ENCODE results near the gene TMEM17.

GRCh38 chr2:62550461-62550860, 44.5 kb upstream of the TMEM17 start:
- TF ChIP-seq ZFP3 (CRISPR knock-in tag; IDR thresholded peaks at IDR 0.05) = no peak
- TF ChIP-seq SNAI2 (CRISPR knock-in tag; IDR thresholded peaks at IDR 0.05) = no peak
- no peak for TF ChIP-seq CREB5 (CRISPR knock-in tag; IDR thresholded peaks at IDR 0.05; ENCODE audit: low read depth)
- TF ChIP-seq ZNF8 (CRISPR knock-in tag; IDR thresholded peaks at IDR 0.05) = no peak
- TF ChIP-seq CSDC2 (CRISPR knock-in tag; IDR thresholded peaks at IDR 0.05) = no peak
- no peak for TF ChIP-seq RARB (CRISPR knock-in tag; IDR thresholded peaks at IDR 0.05)
- TF ChIP-seq CSRNP3 (CRISPR knock-in tag; IDR thresholded peaks at IDR 0.05) = no peak
- no peak for TF ChIP-seq GLIS3 (CRISPR knock-in tag; IDR thresholded peaks at IDR 0.05)
- TF ChIP-seq ESRRG (CRISPR knock-in tag; IDR thresholded peaks at IDR 0.05) = no peak
- no peak for TF ChIP-seq ZFP30 (CRISPR knock-in tag; IDR thresholded peaks at IDR 0.05)
- no peak for TF ChIP-seq ARNTL (CRISPR knock-in tag; IDR thresholded peaks at IDR 0.05; ENCODE audit: borderline replicate concordance, low read depth)
- no peak for TF ChIP-seq PATZ1 (CRISPR knock-in tag; IDR thresholded peaks at IDR 0.05; ENCODE audit: borderline replicate concordance)
- no peak for TF ChIP-seq TCF4 (CRISPR knock-in tag; IDR thresholded peaks at IDR 0.05; ENCODE audit: borderline replicate concordance)
- no peak for TF ChIP-seq POU6F1 (CRISPR knock-in tag; IDR thresholded peaks at IDR 0.05; ENCODE audit: borderline replicate concordance, low read depth)
